Ascending aorta (tissue), 2 donors: ENCODE data around the gene TREH. TPM values are rescaled to one million over a fixed set of nuclear protein-coding genes. Genes with fewer than 3 reads are reported as not detected.
A peak's percentile ranks its signal among the peaks of the same experiment; 100 is the strongest.
"Not testable (repeated sequence)": the region's sequence is repeated elsewhere in the genome, so short reads cannot be mapped to it uniquely, and the experiment has no call there.

Experiments used
- DNase-seq, 2 donors: peaks; one replicate each; pipeline ENCODE4 v3.0.0-alpha.2; 2019; ENCODE audit warnings: low spot score in 2 of 2
- H3K27ac ChIP-seq, 2 donors: fragments of 200-600 bp; sonication (generic); one replicate each; pipeline ENCODE4 v1.5.1; 2016 to 2017; ENCODE audit warnings: mild to moderate bottlenecking in 1 of 2
- H3K27me3 ChIP-seq: fragments of 200-600 bp; sonication (generic); one replicate; pipeline ENCODE4 v1.5.1; 2017
- H3K36me3 ChIP-seq, 2 donors: fragments of 200-600 bp; sonication (generic); one replicate each; pipeline ENCODE4 v1.5.1; 2016
- H3K4me1 ChIP-seq, 2 donors: fragments of 200-600 bp; sonication (generic); one replicate each; pipeline ENCODE4 v1.5.1; 2016 to 2017; ENCODE audit warnings: mild to moderate bottlenecking in 1 of 2
- H3K4me3 ChIP-seq, 2 donors: fragments of 200-600 bp; sonication (generic); one replicate each; pipeline ENCODE4 v1.5.1; 2016 to 2017; ENCODE audit warnings: mild to moderate bottlenecking in 1 of 2
- H3K9me3 ChIP-seq, 2 donors: fragments of 200-600 bp; sonication (generic); one replicate each; pipeline ENCODE4 v1.5.1; 2016
- CTCF ChIP-seq, 3 experiments: fragments of 200-600 bp in 2 of 3; fragments of 450-650 bp in 1 of 3; sonication (generic) in 2 of 3; IDR thresholded peaks; one replicate each; pipeline ENCODE4 v1.5.1; 2016 to 2019; ENCODE audit warnings: antibody characterized with exemption in 3 of 3, mild to moderate bottlenecking in 1 of 3, moderate library complexity in 1 of 3
- intact Hi-C: fragments of 100-400 bp; cut with DNase I; formaldehyde crosslinking; loops from one replicate; pipeline ENCODE4 v1.15.1; 2023
- total RNA-seq: library from RNA; depleted of rRNA; stranded (reverse); fragments of >200 nt; gene quantifications from one replicate; pipeline ENCODE4 v1.1.0, GENCODE V29; 2016

TREH gene
- total RNA-seq, 1 donor from 2014 or later = not detected

GRCh38 chr11:118689852-118690552 lies 10.6 kb upstream of the TREH start:
- H3K36me3 ChIP-seq = no peaks in the 10 kb centered on the region
- intact Hi-C loops = loop anchor here (1.0 to 5.0 kb wide), 7 partner anchors 62 to 266 kb away; partner anchors contain the start of gene UPK2
- H3K9me3 ChIP-seq = no peaks in the 10 kb centered on the region
- peak overlapping the region; percentile 44 to 50 for H3K4me3 ChIP-seq
- TF ChIP-seq CTCF (IDR thresholded peaks at IDR 0.05) = peak; percentile 76 to 89 (median 86)
- peak overlapping the region; percentile 67 to 72 for H3K27ac ChIP-seq
- DNase-seq = peak; percentile 76 to 90
- H3K4me1 ChIP-seq = peaks cover 3 to 7% of the 10 kb centered on the region in 2 donors
- no peaks in the 10 kb centered on the region for H3K27me3 ChIP-seq

GRCh38 chr11:118689503-118689851 lies 10.0 kb upstream of the TREH start:
- TF ChIP-seq CTCF (IDR thresholded peaks at IDR 0.05) = no peak
- Histone ChIP-seq H3K4me3 (peak overlapping the region; percentile 44 to 50), H3K27me3 (no peaks in the 10 kb centered on the region), H3K36me3 (no peaks in the 10 kb centered on the region), H3K27ac (peak overlapping the region; percentile 67 to 72), H3K4me1 (peaks cover 3 to 7% of the 10 kb centered on the region in 2 donors), H3K9me3 (no peaks in the 10 kb centered on the region)
- intact Hi-C loops = loop anchor here (1.0 kb wide), 1 partner anchor 215 kb away; no protein-coding TSS in a partner anchor
- DNase-seq = no peak

GRCh38 chr11:118688851-118689502 lies 9.5 kb upstream of the TREH start:
- Histone ChIP-seq H3K9me3 (no peaks in the 10 kb centered on the region), H3K4me3 (peak overlapping the region in 1 of 2 donors; percentile 50), H3K4me1 (peaks cover 3 to 7% of the 10 kb centered on the region in 2 donors), H3K27ac (peak overlapping the region; percentile 67 to 72), H3K27me3 (no peaks in the 10 kb centered on the region), H3K36me3 (no peaks in the 10 kb centered on the region)
- no peak for DNase-seq
- intact Hi-C loops = loop anchor here (1.0 kb wide), 1 partner anchor 215 kb away; no protein-coding TSS in a partner anchor
- TF ChIP-seq CTCF (IDR thresholded peaks at IDR 0.05) = no peak

- intact Hi-C loops, H3K9me3 ChIP-seq, H3K27me3 ChIP-seq, H3K4me1 ChIP-seq, DNase-seq, H3K27ac ChIP-seq, H3K4me3 ChIP-seq, H3K36me3 ChIP-seq: not testable (repeated sequence)
Observed at GRCh38 chr11:118688339-118688738, 8.9 kb upstream of the TREH start.

- Histone ChIP-seq H3K36me3 (no peaks in the 10 kb centered on the region), H3K27ac (no peak overlapping the region), H3K4me3 (no peak overlapping the region), H3K4me1 (peaks cover 3 to 7% of the 10 kb centered on the region in 2 donors), H3K27me3 (no peaks in the 10 kb centered on the region), H3K9me3 (no peaks in the 10 kb centered on the region)
- TF ChIP-seq CTCF (IDR thresholded peaks at IDR 0.05) = no peak
- intact Hi-C loops = no loop called here
- DNase-seq = no peak
Observed at GRCh38 chr11:118687906-118688305, 8.5 kb upstream of the TREH start.

- Histone ChIP-seq H3K9me3 (no peaks in the 10 kb centered on the region), H3K27ac (no peak overlapping the region), H3K27me3 (no peaks in the 10 kb centered on the region), H3K36me3 (no peaks in the 10 kb centered on the region), H3K4me3 (no peak overlapping the region), H3K4me1 (peaks cover under 1 to 2% of the 10 kb centered on the region in 2 donors)
- intact Hi-C loops = no loop called here
- no peak for TF ChIP-seq CTCF (IDR thresholded peaks at IDR 0.05)
- no peak for DNase-seq
Observed at GRCh38 chr11:118684187-118684586, 4.7 kb upstream of the TREH start.

- H3K4me3 ChIP-seq, H3K27ac ChIP-seq, H3K4me1 ChIP-seq, H3K27me3 ChIP-seq, H3K9me3 ChIP-seq, DNase-seq, intact Hi-C loops, H3K36me3 ChIP-seq: not testable (repeated sequence)
Observed at GRCh38 chr11:118682939-118683338, 3.5 kb upstream of the TREH start.
